GM12801 (cell line): ENCODE results near the gene CLMP.

Experiments used
- CTCF ChIP-seq: IDR thresholded peaks from one replicate; pipeline ENCODE4 v1.5.1; 2011; ENCODE audit warnings: control low read depth; ENCODE audit not compliant: insufficient read length; ENCODE audit errors: extremely low read depth

CLMP gene

GRCh38 chr11:123143476-123143875, 51.6 kb downstream of the CLMP start:
- TF ChIP-seq CTCF: no peak

GRCh38 chr11:123139206-123139605, 55.8 kb downstream of the CLMP start:
- TF ChIP-seq CTCF: no peak

GRCh38 chr11:123137431-123138224, 57.4 kb downstream of the CLMP start:
- no peak for TF ChIP-seq CTCF

- no peak for TF ChIP-seq CTCF
Observed at GRCh38 chr11:123135863-123136446, 59.1 kb downstream of the CLMP start.

- TF ChIP-seq CTCF: no peak
Observed at GRCh38 chr11:123132881-123133280, 62.2 kb downstream of the CLMP start.

GRCh38 chr11:123129920-123130319, 65.1 kb downstream of the CLMP start:
- no peak for TF ChIP-seq CTCF

- TF ChIP-seq CTCF: no peak
Observed at GRCh38 chr11:123125169-123125568, 69.9 kb downstream of the CLMP start.
